ENCODE measurements around the gene ADGRB3. TPM values are rescaled to one million over a fixed set of nuclear protein-coding genes. Genes with fewer than 3 reads are reported as not detected.

Gene ADGRB3
- total RNA-seq, 3 donors from 2014 or later: not detected

- H3K9me3 Mint-ChIP-seq: peaks cover 3% of the 10 kb centered on the region
- no peaks in the 10 kb centered on the region for H3K36me3 Mint-ChIP-seq (ENCODE audit: insufficient read depth)
- no peak overlapping the region for H3K4me3 Mint-ChIP-seq
- DNase-seq (no peak), ATAC-seq (no peak)
- peaks cover 2% of the 10 kb centered on the region for H3K27me3 Mint-ChIP-seq (ENCODE audit: low read depth)
- no peaks in the 10 kb centered on the region for H3K4me1 Mint-ChIP-seq (ENCODE audit: low read depth)
These were observed 503.9 kb downstream of the ADGRB3 start for GRCh38 chr6:69138893-69139494.

DNA sequence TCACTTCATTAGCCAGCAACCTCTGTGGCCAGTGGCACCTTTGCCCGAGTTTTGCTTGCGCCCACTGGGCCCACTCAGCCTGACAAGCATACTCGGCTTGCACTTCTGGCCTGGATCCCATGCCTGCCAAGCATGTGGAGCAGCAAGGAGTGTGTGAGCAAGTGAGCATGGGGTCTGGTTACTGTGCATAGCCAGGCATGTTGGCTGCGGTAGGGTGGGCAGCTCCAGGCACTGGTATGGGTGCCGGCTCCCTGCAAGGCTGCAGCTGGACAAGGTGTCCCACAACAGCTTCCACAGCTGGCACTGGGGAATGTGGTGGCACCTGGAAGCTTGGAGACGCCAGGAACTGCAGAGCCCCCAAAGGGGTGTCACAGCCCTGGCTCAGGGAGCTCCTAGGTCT lies 510.0 kb downstream of the ADGRB3 start:
- H3K36me3 Mint-ChIP-seq (ENCODE audit: insufficient read depth): no peaks in the 10 kb centered on the region
- H3K27me3 Mint-ChIP-seq (ENCODE audit: low read depth): no peaks in the 10 kb centered on the region
- no peak overlapping the region for H3K4me3 Mint-ChIP-seq
- no peaks in the 10 kb centered on the region for H3K4me1 Mint-ChIP-seq (ENCODE audit: low read depth)
- no peaks in the 10 kb centered on the region for H3K9me3 Mint-ChIP-seq
- DNase-seq: no peak
- ATAC-seq: no peak

GRCh38 chr6:69146385-69146784 lies 511.3 kb downstream of the ADGRB3 start:
- Mint-ChIP-seq H3K36me3 (ENCODE audit: insufficient read depth) (no peaks in the 10 kb centered on the region), H3K9me3 (no peaks in the 10 kb centered on the region), H3K4me3 (no peak overlapping the region), H3K4me1 (ENCODE audit: low read depth) (no peaks in the 10 kb centered on the region), H3K27me3 (ENCODE audit: low read depth) (no peaks in the 10 kb centered on the region)
- DNase-seq (no peak), ATAC-seq (no peak)

DNA sequence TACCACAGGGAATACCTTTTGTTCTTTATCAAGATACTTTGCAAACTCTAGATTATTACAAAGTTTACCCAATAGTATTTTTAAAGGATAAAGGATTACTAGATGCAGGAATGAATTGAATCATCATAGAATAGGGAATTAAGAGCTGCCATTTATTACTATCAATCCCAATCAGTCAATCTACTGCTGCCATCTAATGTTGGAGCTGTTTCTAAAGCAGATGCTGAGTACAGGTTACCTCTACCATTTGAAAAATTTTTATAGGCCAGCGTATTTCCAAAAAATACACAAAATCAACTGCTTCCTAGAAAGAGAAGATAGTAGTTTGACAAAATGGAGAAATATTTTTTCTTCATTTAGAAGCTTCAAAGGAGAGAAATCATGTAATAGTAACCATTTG lies 520.4 kb downstream of the ADGRB3 start:
- H3K36me3 Mint-ChIP-seq (ENCODE audit: insufficient read depth): no peaks in the 10 kb centered on the region

GRCh38 chr6:69162811-69163210 lies 527.7 kb downstream of the ADGRB3 start:
- ATAC-seq: no peak
- no peaks in the 10 kb centered on the region for H3K9me3 Mint-ChIP-seq
- H3K4me3 Mint-ChIP-seq: no peak overlapping the region
- no peaks in the 10 kb centered on the region for H3K36me3 Mint-ChIP-seq (ENCODE audit: insufficient read depth)
- no peaks in the 10 kb centered on the region for H3K27me3 Mint-ChIP-seq (ENCODE audit: low read depth)
- DNase-seq: no peak
- no peaks in the 10 kb centered on the region for H3K4me1 Mint-ChIP-seq (ENCODE audit: low read depth)

More for the DNA sequence above, 520.4 kb downstream of the ADGRB3 start:
- Mint-ChIP-seq H3K27me3 (ENCODE audit: low read depth) (no peaks in the 10 kb centered on the region), H3K9me3 (peaks cover 4% of the 10 kb centered on the region), H3K4me3 (no peak overlapping the region), H3K4me1 (ENCODE audit: low read depth) (no peaks in the 10 kb centered on the region)
- DNase-seq (no peak), ATAC-seq (no peak)

GRCh38 chr6:69164564-69165229 lies 529.6 kb downstream of the ADGRB3 start:
- ATAC-seq (no peak), DNase-seq (no peak)
- no peaks in the 10 kb centered on the region for H3K9me3 Mint-ChIP-seq
- H3K4me3 Mint-ChIP-seq: no peak overlapping the region
- no peaks in the 10 kb centered on the region for H3K4me1 Mint-ChIP-seq (ENCODE audit: low read depth)
- no peaks in the 10 kb centered on the region for H3K36me3 Mint-ChIP-seq (ENCODE audit: insufficient read depth)
- H3K27me3 Mint-ChIP-seq (ENCODE audit: low read depth): no peaks in the 10 kb centered on the region

DNA sequence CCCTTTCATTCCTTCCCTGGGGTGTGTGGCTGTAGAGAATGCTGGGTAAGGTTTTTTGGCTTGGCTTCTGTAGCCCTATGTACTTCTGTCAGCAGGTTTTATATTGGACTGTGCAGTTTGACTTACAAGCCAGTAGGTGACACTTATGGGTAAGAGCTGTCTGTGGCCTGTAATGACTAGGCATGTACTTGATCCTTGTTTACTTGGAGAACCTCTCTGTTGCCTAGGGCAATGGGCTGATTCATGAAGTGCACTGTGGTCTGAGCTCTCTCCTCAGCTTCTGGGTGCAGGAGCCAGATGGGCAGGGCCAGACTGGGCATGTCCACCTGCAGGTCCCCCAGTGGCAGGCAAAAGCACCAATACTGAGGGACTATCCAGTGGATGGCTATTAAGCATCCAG lies 544.6 kb downstream of the ADGRB3 start:
- no peak for DNase-seq
- peaks cover 4% of the 10 kb centered on the region for H3K9me3 Mint-ChIP-seq
- H3K27me3 Mint-ChIP-seq (ENCODE audit: low read depth): no peaks in the 10 kb centered on the region
- no peak for ATAC-seq
- no peaks in the 10 kb centered on the region for H3K4me1 Mint-ChIP-seq (ENCODE audit: low read depth)
- H3K36me3 Mint-ChIP-seq (ENCODE audit: insufficient read depth): no peaks in the 10 kb centered on the region
- no peak overlapping the region for H3K4me3 Mint-ChIP-seq

- Mint-ChIP-seq H3K9me3 (peaks cover 4% of the 10 kb centered on the region), H3K4me3 (no peak overlapping the region), H3K4me1 (ENCODE audit: low read depth) (no peaks in the 10 kb centered on the region), H3K36me3 (ENCODE audit: insufficient read depth) (no peaks in the 10 kb centered on the region), H3K27me3 (ENCODE audit: low read depth) (no peaks in the 10 kb centered on the region)
- ATAC-seq (no peak), DNase-seq (no peak)
These were observed 545.4 kb downstream of the ADGRB3 start for GRCh38 chr6:69180361-69181067.

DNA sequence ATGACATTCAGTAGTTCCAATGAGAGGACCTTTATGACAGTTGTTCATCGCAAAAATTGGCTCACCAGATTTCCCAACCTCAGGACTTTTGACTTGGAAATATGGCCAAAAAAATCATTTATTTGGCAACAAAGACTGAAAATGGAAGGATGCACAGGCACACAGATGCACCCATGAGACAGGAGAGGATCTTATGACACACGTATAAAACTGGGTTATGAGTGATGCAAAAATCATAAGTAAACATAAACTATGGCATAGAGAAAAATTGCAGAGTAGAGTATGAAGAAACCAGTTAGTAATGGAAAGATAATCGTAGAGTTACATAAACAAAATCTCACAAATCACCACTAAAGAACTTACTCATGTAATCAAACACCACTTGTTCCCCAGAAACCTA lies 546.9 kb downstream of the ADGRB3 start:
- Mint-ChIP-seq H3K36me3 (ENCODE audit: insufficient read depth) (no peaks in the 10 kb centered on the region), H3K27me3 (ENCODE audit: low read depth) (no peaks in the 10 kb centered on the region), H3K9me3 (peaks cover 4% of the 10 kb centered on the region), H3K4me1 (ENCODE audit: low read depth) (no peaks in the 10 kb centered on the region), H3K4me3 (no peak overlapping the region)
- DNase-seq: no peak
- no peak for ATAC-seq

DNA sequence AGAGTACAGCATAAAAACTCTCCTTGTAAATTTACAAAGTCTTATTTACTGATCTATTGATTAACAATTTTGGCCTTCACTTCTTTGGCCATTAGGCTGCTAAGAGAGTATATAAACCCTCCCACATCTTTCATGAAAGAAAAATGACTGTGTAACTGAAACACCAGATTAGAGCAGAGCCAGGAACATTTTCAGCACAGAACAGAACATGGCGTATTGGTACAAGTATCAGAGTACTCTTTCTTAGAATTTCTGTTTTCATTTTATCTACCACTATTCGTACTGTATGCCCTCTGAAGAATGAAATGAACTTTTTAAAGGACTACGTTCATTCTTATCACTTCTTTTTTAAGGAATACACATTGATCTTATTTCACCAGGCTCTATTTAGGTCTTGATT lies 550.2 kb downstream of the ADGRB3 start:
- H3K9me3 Mint-ChIP-seq: peaks cover under 1% of the 10 kb centered on the region
- DNase-seq (no peak), ATAC-seq (no peak)
- H3K36me3 Mint-ChIP-seq (ENCODE audit: insufficient read depth): no peaks in the 10 kb centered on the region
- no peak overlapping the region for H3K4me3 Mint-ChIP-seq
- H3K27me3 Mint-ChIP-seq (ENCODE audit: low read depth): no peaks in the 10 kb centered on the region
- H3K4me1 Mint-ChIP-seq (ENCODE audit: low read depth): no peaks in the 10 kb centered on the region

- no peak for DNase-seq
- H3K4me1 Mint-ChIP-seq (ENCODE audit: low read depth): no peaks in the 10 kb centered on the region
- no peak overlapping the region for H3K4me3 Mint-ChIP-seq
- no peaks in the 10 kb centered on the region for H3K36me3 Mint-ChIP-seq (ENCODE audit: insufficient read depth)
- H3K9me3 Mint-ChIP-seq: peaks cover 3% of the 10 kb centered on the region
- H3K27me3 Mint-ChIP-seq (ENCODE audit: low read depth): no peaks in the 10 kb centered on the region
- no peak for ATAC-seq
These were observed 567.7 kb downstream of the ADGRB3 start for GRCh38 chr6:69202768-69203167.

DNA sequence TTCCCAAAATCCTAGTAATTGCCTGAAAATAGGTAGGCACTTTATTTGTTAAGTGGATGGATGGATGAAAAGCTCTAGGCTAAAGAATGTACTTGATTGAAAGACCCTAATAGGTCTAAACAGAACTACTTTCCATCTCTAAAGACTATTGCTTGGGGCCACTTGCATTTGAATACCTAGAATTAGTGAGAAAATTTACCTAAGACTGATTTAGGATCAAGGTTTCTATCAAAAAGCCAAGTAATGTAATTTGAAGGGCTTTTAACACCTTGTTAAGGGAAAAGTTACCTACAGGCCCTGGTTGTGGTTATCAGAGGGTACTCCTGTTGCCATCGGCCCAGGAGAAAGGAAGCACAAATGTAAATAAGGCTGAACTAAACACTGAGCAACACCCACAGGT lies 581.0 kb downstream of the ADGRB3 start:
- no peaks in the 10 kb centered on the region for H3K27me3 Mint-ChIP-seq (ENCODE audit: low read depth)
- DNase-seq: no peak
- H3K4me1 Mint-ChIP-seq (ENCODE audit: low read depth): no peaks in the 10 kb centered on the region
- ATAC-seq: no peak
- no peaks in the 10 kb centered on the region for H3K36me3 Mint-ChIP-seq (ENCODE audit: insufficient read depth)
- H3K9me3 Mint-ChIP-seq: no peaks in the 10 kb centered on the region
- H3K4me3 Mint-ChIP-seq: no peak overlapping the region

- Mint-ChIP-seq H3K9me3 (no peaks in the 10 kb centered on the region), H3K27me3 (ENCODE audit: low read depth) (no peaks in the 10 kb centered on the region), H3K36me3 (ENCODE audit: insufficient read depth) (no peaks in the 10 kb centered on the region), H3K4me1 (ENCODE audit: low read depth) (no peaks in the 10 kb centered on the region), H3K4me3 (no peak overlapping the region)
- ATAC-seq (no peak), DNase-seq (no peak)
These were observed 582.3 kb downstream of the ADGRB3 start for GRCh38 chr6:69217343-69217742.

DNA sequence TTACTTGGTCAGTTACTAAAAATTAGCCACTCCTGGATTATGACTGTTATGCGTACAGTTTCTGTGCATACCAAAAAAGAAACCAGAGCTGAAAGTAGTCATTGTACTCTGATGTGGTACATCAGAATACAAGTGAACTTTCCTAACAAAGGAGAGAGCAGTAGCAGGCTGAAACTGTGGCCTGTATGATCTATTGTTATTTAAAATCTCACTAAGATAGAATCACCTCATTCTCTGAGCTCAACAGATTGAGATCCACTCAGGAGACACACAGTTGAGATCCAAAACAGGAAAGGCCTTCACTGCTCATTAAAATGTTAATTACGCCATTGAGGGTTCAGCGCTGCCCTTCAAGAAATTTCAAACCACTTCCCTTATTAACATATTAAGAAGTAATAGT lies 585.3 kb downstream of the ADGRB3 start:
- no peaks in the 10 kb centered on the region for H3K36me3 Mint-ChIP-seq (ENCODE audit: insufficient read depth)
- H3K9me3 Mint-ChIP-seq: peaks cover 3% of the 10 kb centered on the region
- ATAC-seq (no peak), DNase-seq (no peak)
- H3K4me1 Mint-ChIP-seq (ENCODE audit: low read depth): no peaks in the 10 kb centered on the region
- H3K27me3 Mint-ChIP-seq (ENCODE audit: low read depth): no peaks in the 10 kb centered on the region
- H3K4me3 Mint-ChIP-seq: no peak overlapping the region

DNA sequence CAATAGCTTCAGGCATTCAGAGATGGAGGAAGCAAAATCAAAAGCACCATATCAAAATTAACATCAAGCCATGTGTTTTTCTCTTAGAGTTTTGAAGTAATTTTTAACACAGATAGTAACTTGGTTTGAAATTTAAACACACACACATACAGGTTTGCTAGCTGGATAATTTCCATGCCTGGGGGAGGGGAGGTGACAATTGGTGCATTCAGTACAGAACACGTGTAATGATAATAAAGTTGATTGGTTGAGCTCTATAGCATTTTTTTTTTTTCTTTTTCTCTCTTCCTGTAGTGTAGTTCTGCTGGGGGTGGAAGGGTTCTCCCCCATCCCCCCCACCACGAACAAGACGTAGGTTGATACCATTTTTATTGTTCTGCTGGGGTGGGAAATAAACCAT lies 596.9 kb downstream of the ADGRB3 start:
- no peak overlapping the region for H3K4me3 Mint-ChIP-seq
- H3K27me3 Mint-ChIP-seq (ENCODE audit: low read depth): no peaks in the 10 kb centered on the region
- no peaks in the 10 kb centered on the region for H3K9me3 Mint-ChIP-seq
- no peaks in the 10 kb centered on the region for H3K36me3 Mint-ChIP-seq (ENCODE audit: insufficient read depth)
- H3K4me1 Mint-ChIP-seq (ENCODE audit: low read depth): no peaks in the 10 kb centered on the region
- no peak for DNase-seq
- no peak for ATAC-seq

All from activated T-cell treated with anti-CD3 and anti-CD28 coated beads, Interleukin-2, amount 50 U/mL, for 4 hours (primary cell).